IMR-90 (cell line): ENCODE measurements around the gene COTL1. TPM values are rescaled to one million over a fixed set of nuclear protein-coding genes. Genes with fewer than 3 reads are reported as not detected.

Experiments
- ATAC-seq: fragments of 200-7000 bp; cut with Tn5 transposase; 2 replicates; pipeline ENCODE4 v1.9.1; 2020; ENCODE audit warnings: low read depth, mild to moderate bottlenecking, moderate library complexity
- BruUV-seq: library from RNA; stranded (reverse); fragments of 400-500 nt; replicated peaks from 2 replicates; lab custom pipeline; 2021; lab: Mats Ljungman, UMichigan
- CTCF ChIA-PET: fragments of 300-600 bp; formaldehyde crosslinking; extraction: SDS; loops from one replicate; lab custom pipeline; 2021; ENCODE audit warnings: antibody characterized with exemption; lab: Yijun Ruan, JAX
- POLR2A ChIA-PET: fragments of 300-600 bp; sonication (Branson Sonifier 250); formaldehyde crosslinking; loops from one replicate; lab custom pipeline; 2022; ENCODE audit warnings: antibody characterized with exemption; ENCODE audit not compliant: unreplicated experiment; lab: Charles Lee
- DNase-seq: peaks from one replicate; pipeline ENCODE4 v3.0.0; 2013
- H2AFZ ChIP-seq: replicated peaks from 2 replicates; pipeline ENCODE3; 2013; ENCODE audit warnings: low read length, mild to moderate bottlenecking; ENCODE audit not compliant: poor library complexity
- H2AK5ac ChIP-seq: 2 replicates; pipeline ENCODE4 v1.6.1; 2013; ENCODE audit warnings: low read depth, low read length, inconsistent platforms
- H2AK9ac ChIP-seq: replicated peaks from 2 replicates; pipeline ENCODE3; 2013; ENCODE audit warnings: mild to moderate bottlenecking, low read depth, low read length, moderate library complexity; ENCODE audit not compliant: poor library complexity
- H2BK120ac ChIP-seq: 2 replicates; pipeline ENCODE4 v1.6.1; 2013; ENCODE audit warnings: low read depth, low read length, inconsistent platforms
- H2BK15ac ChIP-seq: 3 replicates; pipeline ENCODE4 v1.6.1; 2013; ENCODE audit warnings: low read depth, low read length, inconsistent platforms
- H2BK20ac ChIP-seq: 2 replicates; pipeline ENCODE4 v1.6.1; 2013; ENCODE audit warnings: low read depth, mild to moderate bottlenecking, inconsistent platforms, low read length, moderate library complexity
- H2BK5ac ChIP-seq: 2 replicates; pipeline ENCODE4 v1.6.1; 2013; ENCODE audit warnings: mild to moderate bottlenecking, low read depth, low read length, inconsistent platforms; ENCODE audit not compliant: poor library complexity, severe bottlenecking
- H3K14ac ChIP-seq: replicated peaks from 2 replicates; pipeline ENCODE4 v1.6.1; 2013; ENCODE audit warnings: low read depth, low read length, inconsistent platforms
- H3K18ac ChIP-seq: 2 replicates; pipeline ENCODE4 v1.6.1; 2013; ENCODE audit warnings: low read depth, low read length, control low read depth
- H3K23ac ChIP-seq: 2 replicates; pipeline ENCODE4 v1.6.1; 2013; ENCODE audit warnings: low read depth, low read length, inconsistent platforms
- H3K27ac ChIP-seq: 2 replicates; pipeline ENCODE4 v1.5.1; 2013; ENCODE audit warnings: mild to moderate bottlenecking, control low read depth, low read length; ENCODE audit not compliant: insufficient read depth
- H3K27me3 ChIP-seq: 2 replicates; pipeline ENCODE4 v1.6.1; 2013; ENCODE audit warnings: low read length; ENCODE audit not compliant: control insufficient read depth, insufficient read depth
- H3K36me3 ChIP-seq: 2 replicates; pipeline ENCODE4 v1.6.1; 2013; ENCODE audit warnings: low read length, mixed read lengths; ENCODE audit not compliant: control insufficient read depth, insufficient read depth
- H3K4ac ChIP-seq: 2 replicates; pipeline ENCODE4 v1.6.1; 2013; ENCODE audit warnings: low read depth, low read length, inconsistent platforms
- H3K4me1 ChIP-seq: 2 replicates; pipeline ENCODE4 v1.6.1; 2013; ENCODE audit warnings: low read length, mixed read lengths; ENCODE audit not compliant: control insufficient read depth, insufficient read depth
- H3K4me2 ChIP-seq: 2 replicates; pipeline ENCODE4 v1.6.1; 2013; ENCODE audit warnings: low read depth, mild to moderate bottlenecking, control low read depth, low read length, moderate library complexity
- H3K4me3 ChIP-seq: 2 replicates; pipeline ENCODE4 v1.5.1; 2013; ENCODE audit warnings: low read depth, mild to moderate bottlenecking, control low read depth, low read length, moderate library complexity; ENCODE audit not compliant: insufficient read depth
- H3K56ac ChIP-seq: 2 replicates; pipeline ENCODE4 v1.6.1; 2013; ENCODE audit warnings: low read length, inconsistent platforms; ENCODE audit not compliant: insufficient read depth; ENCODE audit errors: extremely low read depth
- H3K79me1 ChIP-seq, 2 experiments: 2 replicates each; pipeline ENCODE4 v1.6.1; 2013; ENCODE audit warnings: low read length in 2 of 2, inconsistent platforms in 1 of 2, low read depth in 1 of 2
- H3K9ac ChIP-seq: 2 replicates; pipeline ENCODE4 v1.6.1; 2013; ENCODE audit warnings: low read depth, low read length, control low read depth
- H3K9me1 ChIP-seq: 2 replicates; pipeline ENCODE4 v1.6.1; 2013; ENCODE audit warnings: low read length, inconsistent platforms; ENCODE audit not compliant: insufficient read depth
- H3K9me3 ChIP-seq: 2 replicates; pipeline ENCODE4 v1.6.1; 2013; ENCODE audit warnings: low read length; ENCODE audit not compliant: control insufficient read depth, insufficient read depth
- H4K20me1 ChIP-seq: 2 replicates; pipeline ENCODE4 v1.6.1; 2013; ENCODE audit warnings: low read length, inconsistent platforms; ENCODE audit not compliant: insufficient read depth
- H4K5ac ChIP-seq: 2 replicates; pipeline ENCODE4 v1.6.1; 2013; ENCODE audit warnings: mild to moderate bottlenecking, low read depth, low read length, control low read depth
- H4K8ac ChIP-seq, 2 experiments: 2 replicates each; pipeline ENCODE4 v1.6.1; 2013; ENCODE audit warnings: low read depth in 2 of 2, low read length in 2 of 2, control low read depth in 1 of 2, inconsistent platforms in 1 of 2
- H4K91ac ChIP-seq: 2 replicates; pipeline ENCODE4 v1.6.1; 2013; ENCODE audit warnings: low read depth, low read length, inconsistent platforms; ENCODE audit not compliant: insufficient read depth
- BHLHE40 ChIP-seq: fragments of 150-350 bp; IDR thresholded peaks from 2 replicates; pipeline ENCODE4 v1.6.1; 2016; ENCODE audit warnings: mild to moderate bottlenecking, low read depth, low read length
- FOS ChIP-seq: fragments of 150-350 bp; IDR thresholded peaks from 2 replicates; pipeline ENCODE4 v1.6.1; 2016; ENCODE audit warnings: low read depth, low read length
- MAFK ChIP-seq: IDR thresholded peaks from 2 replicates; pipeline ENCODE4 v1.6.1; 2012; ENCODE audit warnings: low read depth, low read length, improper control_type of control experiment
- MAZ ChIP-seq: IDR thresholded peaks from 2 replicates; pipeline ENCODE4 v1.6.1; 2012; ENCODE audit warnings: low read depth, mild to moderate bottlenecking, low read length, improper control_type of control experiment, moderate library complexity, borderline replicate concordance
- MXI1 ChIP-seq: IDR thresholded peaks from 2 replicates; pipeline ENCODE4 v1.6.1; 2012; ENCODE audit warnings: low read depth, mild to moderate bottlenecking, low read length, moderate library complexity, borderline replicate concordance
- POLR2A ChIP-seq: IDR thresholded peaks from 2 replicates; pipeline ENCODE4 v1.6.1; 2012; ENCODE audit warnings: mild to moderate bottlenecking, low read depth, low read length
- RAD21 ChIP-seq: IDR thresholded peaks from 2 replicates; pipeline ENCODE4 v1.6.1; 2012; ENCODE audit warnings: low read length, improper control_type of control experiment
- WGBS, 2 experiments: methylation state at CpG; one replicate each; pipeline versions ENCODE4 v1.1.5 to v1.1.7; 2013; ENCODE audit warnings: missing lambda C conversion rate in 2 of 2; ENCODE audit not compliant: insufficient read length in 1 of 2; ENCODE audit errors: extremely low coverage in 2 of 2; 5-methylcytosine and 5-hydroxymethylcytosine counted together
- dilution Hi-C: fragments of 300-500 bp; cut with HindIII; formaldehyde crosslinking; loops from one replicate; pipeline ENCODE4 v1.14.3; 2018; ENCODE audit warnings: low sequenced_read_pairs; ENCODE audit not compliant: unreplicated experiment
- in situ Hi-C: fragments of 300-500 bp; cut with MboI; formaldehyde crosslinking; loops from 3 replicates; pipeline ENCODE4 v1.14.3; 2019; ENCODE audit warnings: low sequenced_read_pairs, inconsistent platforms, mixed read lengths
- intact Hi-C: fragments of 100-400 bp; cut with micrococcal nuclease; formaldehyde crosslinking; loops from 2 replicates; pipeline ENCODE4 v1.10.0; 2022
- polyA plus RNA-seq, 3 experiments: library from polyadenylated mRNA; depleted of rRNA; stranded (reverse); fragments of >200 nt; gene quantifications; 2 replicates each; pipeline ENCODE4 v1.2.3, GENCODE V29; 2012; ENCODE audit warnings: low replicate concordance in 1 of 3
- total RNA-seq: library from RNA; depleted of rRNA; stranded (reverse); fragments of >200 nt; gene quantifications from 2 replicates; pipeline ENCODE4 v1.2.3, GENCODE V29; 2012

The COTL1 gene
- total and polyA plus RNA-seq, 2 of the 4 experiments (the other 2 are of a cell fraction), result 144 to 258 TPM

- no peak overlapping the region for H2BK15ac ChIP-seq
- TF ChIP-seq POLR2A (no peak), MAZ (no peak), BHLHE40 (no peak), MAFK (no peak), FOS (no peak), RAD21 (no peak), MXI1 (no peak)
- dilution Hi-C loops, result no loop called here
These were observed 34.7 kb upstream of the COTL1 start for GRCh38 chr16:84652566-84652965.

More at GRCh38 chr16:84652566-84652965, 34.7 kb upstream of the COTL1 start:
- Histone ChIP-seq H2BK120ac (no peak overlapping the region), H2BK5ac (no peak overlapping the region), H3K4me2 (no peak overlapping the region), H3K14ac (no peak overlapping the region), H3K27ac (no peak overlapping the region), H2AFZ (no peak overlapping the region), H3K36me3 (peaks cover 29% of the 10 kb centered on the region), H3K4me3 (no peak overlapping the region), H3K9me1 (peaks cover 25% of the 10 kb centered on the region), H3K9me3 (no peaks in the 10 kb centered on the region), H3K4ac (no peak overlapping the region), H2AK9ac (no peak overlapping the region), H3K18ac (no peak overlapping the region), H3K4me1 (peaks cover 13% of the 10 kb centered on the region), H4K91ac (no peak overlapping the region), H2BK20ac (no peak overlapping the region), H3K9ac (no peak overlapping the region), H3K23ac (no peak overlapping the region), H4K5ac (no peak overlapping the region), H3K79me1 (peaks cover 39 to 75% of the 10 kb centered on the region in 2 experiments), H2AK5ac (no peak overlapping the region), H3K56ac (no peak overlapping the region; the same call in 1 of the 2 replicates), H3K27me3 (no peaks in the 10 kb centered on the region), H4K20me1 (peaks cover 39% of the 10 kb centered on the region), H4K8ac (no peak overlapping the region)
- ChIA-PET CTCF (no interaction called here), POLR2A (no interaction called here)
- in situ Hi-C loops (no loop called here), intact Hi-C loops (no loop called here)
- DNase-seq (no peak), ATAC-seq (no peak)
- no TSS peak for BruUV-seq
- WGBS, 2 experiments, result 93% methylated on average over 4 of the region's 7 CpGs; no CpG with 5 or more reads in 1 of the 2 experiments
